Activated CD4-positive, alpha-beta memory T cell treated with anti-CD3 and anti-CD28 coated beads for 36 hours (primary cell): ENCODE results near the gene DIPK1C. TPM values are rescaled to one million over a fixed set of nuclear protein-coding genes. Genes with fewer than 3 reads are reported as not detected.

Experiments used
- CTCF ChIA-PET: fragments of 350-600 bp; sonication (Branson Sonifier 250); formaldehyde crosslinking; loops from one replicate; lab custom pipeline; 2021; ENCODE audit warnings: antibody characterized with exemption, inconsistent platforms; lab: Charles Lee
- POLR2A ChIA-PET: fragments of 350-600 bp; sonication (Branson Sonifier 250); formaldehyde crosslinking; loops from one replicate; lab custom pipeline; 2021; ENCODE audit warnings: antibody characterized with exemption; lab: Charles Lee
- DNase-seq: peaks from one replicate; pipeline ENCODE4 v3.0.0-alpha.2; 2020
- H3K27ac Mint-ChIP-seq: one replicate; pipeline ENCODE4 v1.8.0; 2021; ENCODE audit warnings: mixed read lengths
- H3K27me3 Mint-ChIP-seq: one replicate; pipeline ENCODE4 v1.8.0; 2021; ENCODE audit warnings: mixed read lengths
- H3K36me3 Mint-ChIP-seq: one replicate; pipeline ENCODE4 v1.8.0; 2021; ENCODE audit warnings: mixed read lengths
- H3K4me1 Mint-ChIP-seq: one replicate; pipeline ENCODE4 v1.8.0; 2021; ENCODE audit warnings: low read depth, mixed read lengths
- H3K4me3 Mint-ChIP-seq: one replicate; pipeline ENCODE4 v1.8.0; 2021; ENCODE audit warnings: mild to moderate bottlenecking, mixed read lengths
- H3K9me3 Mint-ChIP-seq: one replicate; pipeline ENCODE4 v1.8.0; 2021; ENCODE audit warnings: mixed read lengths
- intact Hi-C: fragments of 100-400 bp; cut with micrococcal nuclease; formaldehyde crosslinking; loops from one replicate; pipeline ENCODE4 v1.15.1; 2023
- total RNA-seq, 2 experiments: library from RNA; stranded (reverse); gene quantifications; one replicate each; pipeline ENCODE4 v1.2.3, GENCODE V29; 2021

The DIPK1C gene
- total RNA-seq, 2 experiments from 2014 or later, result not detected

- no peaks in the 10 kb centered on the region for H3K9me3 Mint-ChIP-seq
- ChIA-PET CTCF (no interaction called here), POLR2A (no interaction called here)
- H3K27ac Mint-ChIP-seq, result no peak overlapping the region
- no peak overlapping the region for H3K4me3 Mint-ChIP-seq
- peaks cover 11% of the 10 kb centered on the region for H3K4me1 Mint-ChIP-seq
- DNase-seq, result no peak
- peaks cover 5% of the 10 kb centered on the region for H3K27me3 Mint-ChIP-seq
- no peaks in the 10 kb centered on the region for H3K36me3 Mint-ChIP-seq
- intact Hi-C loops, result no loop called here
Measured at GRCh38 chr18:74411475-74411874, 45.6 kb downstream of the DIPK1C start.

- peaks cover 5% of the 10 kb centered on the region for H3K27me3 Mint-ChIP-seq
- H3K36me3 Mint-ChIP-seq, result no peaks in the 10 kb centered on the region
- no peak overlapping the region for H3K27ac Mint-ChIP-seq
- no peak for DNase-seq
- ChIA-PET POLR2A (no interaction called here), CTCF (no interaction called here)
- peaks cover 11% of the 10 kb centered on the region for H3K4me1 Mint-ChIP-seq
- intact Hi-C loops, result no loop called here
- H3K9me3 Mint-ChIP-seq, result no peaks in the 10 kb centered on the region
- no peak overlapping the region for H3K4me3 Mint-ChIP-seq
Measured at GRCh38 chr18:74410441-74410992, 46.6 kb downstream of the DIPK1C start.

DNA sequence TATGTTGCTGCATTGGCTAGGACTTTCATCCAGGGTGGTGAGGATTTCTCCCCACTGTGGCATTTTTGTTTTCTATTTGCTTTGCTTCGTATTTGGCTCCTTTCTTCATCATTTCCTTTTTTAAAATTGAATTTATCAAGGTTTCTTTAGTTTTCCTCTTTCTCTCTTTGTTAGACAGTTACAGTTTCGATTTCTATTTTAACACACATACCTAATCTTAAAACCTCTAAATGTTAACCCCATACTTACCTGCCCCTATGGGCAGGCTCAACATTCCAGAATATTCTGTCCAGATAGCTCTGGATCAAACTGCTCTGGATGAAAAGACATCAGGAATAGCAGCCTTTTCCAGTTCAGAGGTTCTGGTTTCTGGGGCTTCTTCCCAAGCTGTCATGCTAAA is 49.2 kb downstream of the DIPK1C start:
- POLR2A ChIA-PET, result no interaction called here
- no peaks in the 10 kb centered on the region for H3K9me3 Mint-ChIP-seq
- intact Hi-C loops, result no loop called here

DNA sequence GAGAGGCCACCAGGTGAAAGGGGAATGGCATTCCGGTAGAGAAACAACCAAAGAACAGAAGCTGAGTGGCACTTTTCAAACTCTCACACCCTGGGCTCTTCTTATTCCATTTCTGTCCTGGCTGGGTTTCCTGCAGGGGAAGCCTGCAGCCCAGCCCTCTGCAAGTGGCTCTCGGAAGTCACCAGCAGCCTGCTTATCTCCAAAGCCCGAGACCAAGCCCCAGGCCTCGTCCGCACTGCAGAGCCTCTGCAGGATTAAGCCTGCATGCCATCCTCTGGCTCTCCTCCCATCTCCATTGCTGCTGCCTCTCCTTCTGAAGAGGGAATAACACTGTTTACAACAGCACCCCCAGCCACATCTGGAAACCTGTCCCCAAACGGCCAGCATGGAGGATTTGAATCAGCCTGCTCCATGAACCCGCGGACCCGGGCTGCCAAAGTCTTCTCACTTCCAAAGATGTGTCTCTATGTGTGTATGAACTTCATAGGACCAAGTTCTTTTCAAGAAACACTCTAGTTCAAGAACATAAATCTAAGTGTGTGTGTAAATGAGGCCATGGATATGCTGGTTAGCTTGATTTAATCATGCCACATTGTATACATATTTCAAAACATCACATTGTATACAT is 54.2 kb downstream of the DIPK1C start:
- Mint-ChIP-seq H3K27me3 (peaks cover 5% of the 10 kb centered on the region), H3K36me3 (no peaks in the 10 kb centered on the region), H3K27ac (no peak overlapping the region), H3K9me3 (no peaks in the 10 kb centered on the region), H3K4me3 (no peak overlapping the region), H3K4me1 (peaks cover 8% of the 10 kb centered on the region)
- intact Hi-C loops, result no loop called here
- CTCF ChIA-PET, result no interaction called here
- POLR2A ChIA-PET, result no interaction called here
- DNase-seq, result no peak

More for the DNA sequence above, 49.2 kb downstream of the DIPK1C start:
- peaks cover 5% of the 10 kb centered on the region for H3K27me3 Mint-ChIP-seq
- CTCF ChIA-PET, result no interaction called here
- H3K27ac Mint-ChIP-seq, result no peak overlapping the region
- peak overlapping the region; percentile 45 for H3K4me3 Mint-ChIP-seq
- DNase-seq, result no peak
- no peaks in the 10 kb centered on the region for H3K36me3 Mint-ChIP-seq
- H3K4me1 Mint-ChIP-seq, result peaks cover 11% of the 10 kb centered on the region

DNA sequence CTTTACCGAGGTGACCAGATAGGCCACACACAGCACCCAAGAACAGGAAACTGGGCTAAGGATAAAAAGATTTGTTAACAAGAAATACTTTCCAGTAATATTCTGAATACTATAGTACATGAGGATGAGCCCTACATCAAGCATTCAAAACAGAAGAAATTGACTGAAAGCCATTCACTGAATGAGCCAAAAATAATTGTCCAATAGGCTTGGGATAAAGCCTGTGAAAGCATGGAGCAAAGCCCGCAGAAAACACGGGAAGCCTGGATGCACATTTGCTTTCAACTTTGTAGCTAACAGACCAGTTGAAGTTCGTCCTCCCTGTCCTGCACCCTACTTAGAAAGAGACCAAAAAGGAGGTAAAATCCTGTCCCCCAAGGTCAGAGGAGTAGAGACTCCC is 56.3 kb downstream of the DIPK1C start:
- Mint-ChIP-seq H3K4me1 (peaks cover 2% of the 10 kb centered on the region), H3K27ac (no peak overlapping the region), H3K4me3 (no peak overlapping the region), H3K27me3 (peaks cover 5% of the 10 kb centered on the region), H3K36me3 (no peaks in the 10 kb centered on the region), H3K9me3 (no peaks in the 10 kb centered on the region)
- CTCF ChIA-PET, result no interaction called here
- no peak for DNase-seq
- POLR2A ChIA-PET, result no interaction called here
- intact Hi-C loops, result no loop called here

DNA sequence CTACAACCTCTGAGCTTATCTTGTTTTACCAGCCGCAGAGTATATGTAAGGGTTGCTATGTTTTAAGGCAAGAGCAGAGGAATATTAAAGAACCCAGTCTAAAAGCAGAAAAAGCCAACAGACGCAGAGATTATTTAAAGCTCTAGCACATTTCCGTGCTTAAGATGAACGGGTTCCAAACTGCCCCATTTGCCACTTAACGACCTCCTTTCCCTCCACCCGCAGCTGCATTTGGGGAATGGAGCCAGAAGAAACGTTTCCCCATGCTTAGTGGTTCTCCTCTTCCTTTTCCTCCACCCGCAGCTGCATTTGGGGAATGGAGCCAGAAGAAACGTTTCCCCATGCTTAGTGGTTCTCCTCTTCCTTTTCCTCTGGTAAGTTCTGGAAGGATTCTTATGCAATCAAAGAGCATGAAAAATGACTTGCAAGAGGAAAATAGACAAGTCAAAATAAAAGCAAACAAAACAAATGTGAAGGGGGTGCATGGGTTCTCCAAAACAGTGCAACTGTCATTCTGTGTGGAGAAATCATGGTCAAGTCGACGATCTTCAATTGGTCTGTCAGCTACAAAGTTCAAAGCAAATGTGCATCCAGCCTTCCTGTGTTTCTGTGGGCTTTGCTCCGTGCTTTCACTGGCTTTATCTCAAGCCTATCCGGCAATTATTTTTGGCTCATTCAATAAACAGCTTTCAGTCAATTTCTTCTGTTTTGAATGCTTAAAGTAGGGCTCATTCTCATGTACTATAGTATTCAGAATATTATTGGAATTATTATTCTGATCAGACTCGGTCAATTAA is 57.8 kb downstream of the DIPK1C start:
- ChIA-PET CTCF (no interaction called here), POLR2A (no interaction called here)
- Mint-ChIP-seq H3K4me1 (peaks cover 2% of the 10 kb centered on the region), H3K27ac (no peak overlapping the region), H3K4me3 (no peak overlapping the region), H3K36me3 (no peaks in the 10 kb centered on the region), H3K27me3 (peaks cover 10% of the 10 kb centered on the region), H3K9me3 (no peaks in the 10 kb centered on the region)
- DNase-seq, result no peak
- intact Hi-C loops, result no loop called here

GRCh38 chr18:74397572-74397971 is 59.5 kb downstream of the DIPK1C start:
- Mint-ChIP-seq H3K27me3 (peaks cover 14% of the 10 kb centered on the region), H3K4me3 (no peak overlapping the region), H3K27ac (no peak overlapping the region), H3K9me3 (no peaks in the 10 kb centered on the region), H3K4me1 (peaks cover 2% of the 10 kb centered on the region), H3K36me3 (no peaks in the 10 kb centered on the region)
- ChIA-PET POLR2A (no interaction called here), CTCF (no interaction called here)
- intact Hi-C loops, result no loop called here
- DNase-seq, result no peak

DNA sequence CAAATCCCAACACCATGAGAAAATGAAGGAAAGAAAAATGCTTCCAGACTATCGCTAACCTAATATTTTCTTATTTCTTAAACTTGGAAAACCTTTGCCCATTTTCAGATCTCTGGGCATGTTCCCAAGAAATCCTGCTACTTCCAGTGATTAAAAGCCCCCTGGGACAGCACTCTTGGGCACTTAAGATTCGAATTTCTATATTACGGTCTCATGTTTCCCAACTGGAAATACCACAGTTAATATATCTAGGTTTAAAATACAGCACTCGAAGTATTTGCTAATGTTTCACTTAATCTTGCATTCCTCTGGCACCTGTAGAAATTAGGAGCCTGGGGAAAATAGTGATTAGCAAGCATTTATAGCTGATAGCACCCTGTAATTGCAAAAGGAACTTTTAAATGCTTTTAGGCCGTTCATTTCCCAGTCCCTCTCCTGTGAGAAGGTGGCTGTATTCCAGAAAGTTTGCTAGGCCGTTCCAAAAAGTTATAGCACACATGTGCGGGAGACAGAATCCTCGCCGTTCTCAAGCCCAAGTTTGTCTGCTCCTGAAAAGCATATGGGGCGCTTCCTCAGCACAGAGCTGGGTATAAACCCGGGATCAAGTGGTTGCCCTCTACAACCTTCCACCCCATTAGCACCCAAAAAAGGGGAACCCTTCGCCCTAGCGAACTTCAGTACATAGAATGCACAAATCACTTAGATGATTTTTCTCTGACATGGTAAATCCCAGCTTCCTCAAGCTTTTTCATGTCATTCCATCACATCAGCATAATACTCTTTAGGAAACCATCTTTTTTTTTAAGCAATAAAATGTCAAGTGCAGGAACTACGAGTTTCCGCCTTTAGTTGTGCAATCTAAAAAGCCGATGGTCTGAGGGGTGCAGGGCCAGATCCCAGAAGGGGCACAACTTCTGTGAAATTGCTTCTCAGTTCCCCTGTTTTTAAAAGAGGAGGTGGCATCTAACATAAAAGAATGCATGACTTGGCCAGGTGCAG is 60.6 kb downstream of the DIPK1C start:
- no peaks in the 10 kb centered on the region for H3K36me3 Mint-ChIP-seq
- ChIA-PET POLR2A (no interaction called here), CTCF (no interaction called here)
- intact Hi-C loops, result no loop called here
- no peak overlapping the region for H3K27ac Mint-ChIP-seq
- H3K9me3 Mint-ChIP-seq, result no peaks in the 10 kb centered on the region
- no peak overlapping the region for H3K4me3 Mint-ChIP-seq
- DNase-seq, result no peak
- H3K27me3 Mint-ChIP-seq, result peaks cover 16% of the 10 kb centered on the region
- H3K4me1 Mint-ChIP-seq, result peaks cover 2% of the 10 kb centered on the region

DNA sequence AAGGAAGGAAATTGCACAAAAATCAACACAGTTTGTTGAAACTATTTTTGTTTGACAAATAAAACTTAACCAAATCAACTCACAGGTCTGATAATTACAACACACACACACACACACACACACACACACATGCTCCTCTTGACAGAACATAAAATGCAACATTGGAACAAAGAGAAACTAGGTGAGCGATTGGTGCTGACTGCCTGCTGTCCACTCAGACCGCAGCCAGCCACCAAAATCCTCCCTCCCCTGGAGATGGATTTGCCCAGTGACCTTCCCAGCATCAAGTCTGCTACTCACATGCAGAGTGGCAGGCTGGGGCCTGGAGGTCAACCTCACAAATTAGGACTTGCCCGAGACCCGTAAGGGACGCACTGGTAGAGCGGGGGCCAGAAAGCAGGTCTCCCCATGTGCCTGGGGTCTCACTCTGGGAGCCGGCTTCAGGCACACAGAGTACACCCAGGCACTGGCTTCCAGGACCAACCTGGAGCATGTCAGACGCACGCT is 61.4 kb downstream of the DIPK1C start:
- Mint-ChIP-seq H3K27ac (no peak overlapping the region), H3K9me3 (no peaks in the 10 kb centered on the region)
- CTCF ChIA-PET, result no interaction called here

DNA sequence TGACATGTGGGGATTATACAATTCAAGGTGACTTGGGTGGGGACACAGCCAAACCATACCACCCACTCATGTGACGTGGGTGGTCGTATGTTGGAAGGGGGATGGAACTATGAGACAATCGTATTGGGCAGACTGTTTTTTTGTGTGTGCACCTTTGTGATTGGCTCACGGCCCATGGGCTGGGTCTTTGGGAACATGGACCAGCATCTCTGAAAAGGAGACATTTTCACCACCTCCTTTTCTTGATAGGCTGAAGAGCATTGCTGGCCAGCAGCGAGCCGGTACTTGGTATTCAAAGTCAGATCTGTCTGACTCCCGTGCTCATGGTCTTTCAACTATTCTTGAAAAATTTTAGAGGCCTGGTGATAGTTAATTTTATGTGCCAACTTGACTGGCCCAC is 62.1 kb downstream of the DIPK1C start:
- POLR2A ChIA-PET, result no interaction called here
- intact Hi-C loops, result no loop called here
- H3K4me3 Mint-ChIP-seq, result no peak overlapping the region
- DNase-seq, result no peak
- CTCF ChIA-PET, result no interaction called here
- H3K27me3 Mint-ChIP-seq, result peaks cover 16% of the 10 kb centered on the region
- no peaks in the 10 kb centered on the region for H3K36me3 Mint-ChIP-seq
- no peaks in the 10 kb centered on the region for H3K9me3 Mint-ChIP-seq
- peaks cover 9% of the 10 kb centered on the region for H3K4me1 Mint-ChIP-seq
- no peak overlapping the region for H3K27ac Mint-ChIP-seq

More for the DNA sequence above, 61.4 kb downstream of the DIPK1C start:
- intact Hi-C loops, result no loop called here
- POLR2A ChIA-PET, result no interaction called here
- H3K4me1 Mint-ChIP-seq, result peaks cover 6% of the 10 kb centered on the region
- H3K4me3 Mint-ChIP-seq, result no peak overlapping the region
- no peak for DNase-seq
- H3K27me3 Mint-ChIP-seq, result peaks cover 16% of the 10 kb centered on the region
- no peaks in the 10 kb centered on the region for H3K36me3 Mint-ChIP-seq

DNA sequence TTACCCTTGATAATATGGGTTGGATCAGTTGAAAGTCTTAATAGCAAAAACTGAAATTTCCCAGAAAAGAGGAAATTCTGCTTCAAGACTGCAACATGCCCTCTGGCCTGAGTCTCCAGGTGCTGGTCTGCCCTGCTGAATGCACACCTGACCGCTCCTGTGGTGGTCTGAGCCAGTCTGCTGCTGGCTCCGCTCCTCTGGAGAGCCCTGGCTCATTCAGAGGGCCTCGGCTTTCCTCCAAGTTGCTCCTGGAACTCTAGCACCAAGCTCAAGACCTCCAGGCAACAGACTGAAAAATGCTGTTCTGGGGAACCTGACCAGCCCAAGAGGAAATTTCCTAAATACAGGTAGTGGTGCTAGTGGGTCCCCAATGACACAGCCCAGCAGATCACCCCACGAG is 64.8 kb downstream of the DIPK1C start:
- intact Hi-C loops, result no loop called here
- Mint-ChIP-seq H3K27ac (no peak overlapping the region), H3K9me3 (no peaks in the 10 kb centered on the region), H3K4me1 (peaks cover 13% of the 10 kb centered on the region), H3K4me3 (no peak overlapping the region), H3K36me3 (no peaks in the 10 kb centered on the region), H3K27me3 (peaks cover 10% of the 10 kb centered on the region)
- ChIA-PET CTCF (no interaction called here), POLR2A (no interaction called here)
- DNase-seq, result no peak
